ENCODE data around the gene FLT3LG.

FLT3LG gene

GRCh38 chr19:49506575-49507105 is 32.6 kb downstream of the FLT3LG start:
- DNase-seq (ENCODE audit: low read depth) = peak; percentile 66
- H3K4me3 ChIP-seq (ENCODE audit: low read length) = no peak overlapping the region
- peak; percentile 82 for TF ChIP-seq CTCF (IDR thresholded peaks at IDR 0.05; ENCODE audit: insufficient read depth, low read depth, low read length, missing control alignments)

DNA sequence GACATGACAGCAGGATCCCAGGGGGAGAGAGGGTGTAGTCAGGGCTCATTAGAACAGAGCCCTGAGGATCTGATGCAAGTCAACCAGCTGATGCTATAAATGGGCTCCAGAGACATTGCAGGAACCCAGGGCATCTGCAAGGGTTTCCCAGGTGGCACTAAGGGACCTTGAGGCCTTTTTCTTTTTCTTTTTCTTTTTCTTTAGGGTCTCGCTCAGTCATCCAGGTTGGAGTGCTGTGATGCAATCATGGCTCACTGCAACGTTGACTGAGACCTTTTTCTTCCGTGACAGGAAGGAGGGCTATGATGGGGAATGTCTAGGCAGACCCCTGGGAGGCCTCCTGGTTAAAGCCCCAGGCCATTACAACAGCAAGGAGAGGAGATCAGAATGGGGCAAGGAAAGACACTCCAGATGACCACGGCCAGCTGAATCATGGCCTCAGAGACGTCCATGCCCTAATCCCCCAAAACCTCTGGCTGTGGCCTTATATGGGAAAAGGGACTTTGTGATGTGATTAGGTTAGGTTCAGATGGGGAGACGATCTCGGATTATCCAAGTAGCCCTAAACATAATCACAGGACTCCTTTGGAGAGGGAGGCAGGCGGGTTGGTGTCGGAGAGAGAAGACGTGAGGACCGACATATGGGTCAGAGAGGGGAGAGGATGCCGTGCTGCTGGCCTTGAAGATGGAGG is 33.9 kb downstream of the FLT3LG start:
- no peak overlapping the region for H3K4me3 ChIP-seq (ENCODE audit: low read length)
- DNase-seq (ENCODE audit: low read depth) = no peak
- TF ChIP-seq CTCF (IDR thresholded peaks at IDR 0.05; ENCODE audit: insufficient read depth, low read depth, low read length, missing control alignments) = no peak

DNA sequence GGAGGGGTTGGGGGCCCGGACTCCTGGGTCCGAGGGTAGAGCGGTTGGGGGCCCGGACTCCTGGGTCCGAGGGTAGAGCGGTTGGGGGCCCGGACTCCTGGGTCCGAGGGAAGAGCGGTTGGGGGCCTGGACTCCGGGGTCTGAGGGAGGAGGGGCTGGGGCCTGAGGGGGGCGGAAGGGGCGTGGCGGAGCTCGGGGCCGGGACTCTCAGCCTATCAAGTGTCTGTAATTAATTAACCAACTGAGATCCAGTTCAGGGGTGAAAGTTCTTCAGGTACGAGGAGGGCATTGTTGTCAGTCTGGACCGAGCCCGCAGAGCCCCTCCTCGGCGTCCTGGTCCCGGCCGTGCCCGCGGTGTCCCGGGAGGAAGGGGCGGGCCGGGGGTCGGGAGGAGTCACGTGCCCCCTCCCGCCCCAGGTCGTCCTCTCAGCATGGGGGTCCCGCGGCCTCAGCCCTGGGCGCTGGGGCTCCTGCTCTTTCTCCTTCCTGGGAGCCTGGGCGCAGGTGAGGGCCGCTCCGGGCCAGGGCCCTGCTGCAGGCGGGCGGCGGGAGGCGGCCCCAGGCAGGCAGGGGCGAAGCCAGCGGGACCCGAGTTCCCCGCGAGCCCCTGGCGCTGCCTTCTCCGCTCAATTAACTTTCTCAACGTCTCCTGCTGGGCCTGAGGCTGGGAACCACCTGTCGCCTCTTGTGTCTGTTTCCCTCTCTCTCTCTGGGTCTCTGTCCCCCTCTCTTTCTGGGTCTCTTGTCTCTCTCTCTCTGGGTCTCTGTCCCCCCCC is 39.1 kb downstream of the FLT3LG start:
- TF ChIP-seq CTCF (IDR thresholded peaks at IDR 0.05; ENCODE audit: insufficient read depth, low read depth, low read length, missing control alignments) = no peak
- DNase-seq (ENCODE audit: low read depth) = no peak
- peak overlapping the region; percentile 43 for H3K4me3 ChIP-seq (ENCODE audit: low read length)

DNA sequence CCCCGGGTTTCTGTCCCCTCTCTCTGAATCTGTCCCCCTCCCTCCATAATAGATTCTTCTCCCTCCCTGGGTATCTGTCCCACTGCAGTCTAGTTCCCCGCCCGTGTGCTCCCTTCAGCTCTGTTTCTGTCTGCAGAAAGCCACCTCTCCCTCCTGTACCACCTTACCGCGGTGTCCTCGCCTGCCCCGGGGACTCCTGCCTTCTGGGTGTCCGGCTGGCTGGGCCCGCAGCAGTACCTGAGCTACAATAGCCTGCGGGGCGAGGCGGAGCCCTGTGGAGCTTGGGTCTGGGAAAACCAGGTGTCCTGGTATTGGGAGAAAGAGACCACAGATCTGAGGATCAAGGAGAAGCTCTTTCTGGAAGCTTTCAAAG is 39.7 kb downstream of the FLT3LG start:
- peak overlapping the region; percentile 43 for H3K4me3 ChIP-seq (ENCODE audit: low read length)
- no peak for TF ChIP-seq CTCF (IDR thresholded peaks at IDR 0.05; ENCODE audit: insufficient read depth, low read depth, low read length, missing control alignments)
- DNase-seq (ENCODE audit: low read depth) = no peak

DNA sequence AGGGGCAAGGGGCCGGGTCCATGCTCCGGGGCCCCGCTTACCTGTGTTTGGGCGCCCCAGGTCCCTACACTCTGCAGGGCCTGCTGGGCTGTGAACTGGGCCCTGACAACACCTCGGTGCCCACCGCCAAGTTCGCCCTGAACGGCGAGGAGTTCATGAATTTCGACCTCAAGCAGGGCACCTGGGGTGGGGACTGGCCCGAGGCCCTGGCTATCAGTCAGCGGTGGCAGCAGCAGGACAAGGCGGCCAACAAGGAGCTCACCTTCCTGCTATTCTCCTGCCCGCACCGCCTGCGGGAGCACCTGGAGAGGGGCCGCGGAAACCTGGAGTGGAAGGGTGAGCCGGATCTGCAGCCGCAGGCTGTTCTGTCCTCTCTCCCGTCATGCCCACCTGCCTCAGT is 40.1 kb downstream of the FLT3LG start:
- no peak for DNase-seq (ENCODE audit: low read depth)
- no peak overlapping the region for H3K4me3 ChIP-seq (ENCODE audit: low read length)
- no peak for TF ChIP-seq CTCF (IDR thresholded peaks at IDR 0.05; ENCODE audit: insufficient read depth, low read depth, low read length, missing control alignments)

DNA sequence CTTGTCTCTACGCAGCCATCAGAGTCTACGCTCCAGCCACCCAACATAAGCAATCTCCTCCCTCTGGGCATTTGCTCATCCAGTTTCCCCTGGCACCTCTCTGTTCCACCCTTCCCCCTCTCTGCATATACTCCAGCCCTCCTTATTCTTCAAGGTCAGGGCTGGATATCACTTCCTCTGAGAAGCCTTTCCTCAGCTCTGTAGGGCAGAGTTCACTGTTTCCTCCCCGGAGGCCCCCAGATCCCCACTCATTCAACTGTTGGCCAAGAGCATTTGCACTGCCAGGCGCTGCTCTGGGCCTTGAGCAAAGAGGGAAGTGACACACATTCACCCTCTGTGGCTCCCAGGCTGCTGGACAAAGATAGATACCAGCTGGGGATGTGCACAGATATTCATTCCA is 41.8 kb downstream of the FLT3LG start:
- no peak overlapping the region for H3K4me3 ChIP-seq (ENCODE audit: low read length)
- no peak for DNase-seq (ENCODE audit: low read depth)
- TF ChIP-seq CTCF (IDR thresholded peaks at IDR 0.05; ENCODE audit: insufficient read depth, low read depth, low read length, missing control alignments) = no peak

All from epithelial cell of esophagus (primary cell).